Body of pancreas (tissue), 4 donors: Measurements from ENCODE around the gene NTN4. TPM values are rescaled to one million over a fixed set of nuclear protein-coding genes. Genes with fewer than 3 reads are reported as not detected.

Source experiments
- ATAC-seq: fragments of 150-250 bp; one replicate; pipeline ENCODE4 v1.9.1; 2016
- DNase-seq, 4 donors: peaks; one replicate each; pipeline ENCODE4 v3.0.0-alpha.2; 2019
- H3K27ac ChIP-seq, 4 donors: fragments of 200-600 bp; sonication (generic); 1 replicate in 3 of 4; 2 replicates in 1 of 4; pipeline versions ENCODE4 v1.5.1 to v1.6.1; 2016 to 2019; ENCODE audit warnings: mild to moderate bottlenecking in 1 of 4, mixed read lengths in 1 of 4, moderate library complexity in 1 of 4
- H3K27me3 ChIP-seq, 2 donors: fragments of 200-600 bp; sonication (generic); one replicate each; pipeline ENCODE4 v1.6.0; 2016; ENCODE audit warnings: mild to moderate bottlenecking in 1 of 2
- H3K36me3 ChIP-seq, 2 donors: fragments of 200-600 bp; sonication (generic); replicated peaks in 1 of 2; 2 replicates each; pipeline ENCODE4 v1.5.1; 2016; ENCODE audit warnings: low read depth in 2 of 2; ENCODE audit not compliant: insufficient read depth in 1 of 2
- H3K4me1 ChIP-seq: fragments of 200-600 bp; sonication (generic); one replicate; pipeline ENCODE4 v1.6.0; 2016
- H3K4me3 ChIP-seq, 2 donors: fragments of 200-600 bp; sonication (generic); 1 replicate in 1 of 2; 2 replicates in 1 of 2; pipeline ENCODE4 v1.5.1; 2016 to 2019
- H3K9me3 ChIP-seq, 3 donors: fragments of 200-600 bp; sonication (generic); 1 replicate in 2 of 3; 2 replicates in 1 of 3; pipeline ENCODE4 v1.5.1; 2016
- POLR2A ChIP-seq, 3 donors: fragments of 450-650 bp; IDR thresholded peaks; one replicate each; pipeline ENCODE4 v1.6.1; 2016; ENCODE audit warnings: antibody characterized with exemption in 3 of 3, mild to moderate bottlenecking in 2 of 3
- WGBS, 2 donors: methylation state at CpG; one replicate each; pipeline ENCODE4 v1.1.5; 2017; 5-methylcytosine and 5-hydroxymethylcytosine counted together
- intact Hi-C: fragments of 100-400 bp; cut with DNase I; formaldehyde crosslinking; loops from one replicate; pipeline ENCODE4 v1.15.1; 2023
- total RNA-seq, 2 donors: library from RNA; depleted of rRNA; stranded (reverse); fragments of >200 nt; gene quantifications; one replicate each; pipeline ENCODE4 v1.1.0, GENCODE V29; 2016
- TF ChIP-seq, protein P1 (sequence below), 7 experiments: fragments of 450-650 bp in 4 of 7; fragments of 200-600 bp in 3 of 7; sonication (generic) in 3 of 7; IDR thresholded peaks; one replicate each; pipeline ENCODE4 v1.5.1; 2016 to 2019; ENCODE audit warnings: antibody characterized with exemption in 7 of 7

Gene NTN4
- total RNA-seq, 2 donors from 2014 or later: 47.7 to 62.0 TPM

DNA sequence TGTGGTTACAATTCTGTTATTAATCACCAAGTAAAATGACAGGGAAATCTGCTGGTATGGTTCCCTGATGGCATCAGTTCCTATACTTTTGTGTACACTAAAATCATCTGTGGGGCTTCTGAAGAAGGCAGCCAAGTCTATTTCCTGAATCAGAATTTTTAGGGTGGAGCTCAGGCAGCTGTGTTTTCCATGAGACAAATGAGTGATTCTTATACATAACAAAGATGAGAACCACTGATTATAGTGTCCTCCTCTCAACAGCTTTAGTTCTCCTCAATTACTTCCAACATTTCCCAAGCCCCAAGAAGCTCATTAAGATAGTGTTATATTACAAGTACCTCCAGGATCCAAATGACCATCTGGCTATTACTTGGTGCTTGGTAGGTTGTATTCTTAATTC, 174.8 kb downstream of the NTN4 start:
- Histone ChIP-seq H3K27ac (peak overlapping the region in 2 of 4 donors; percentile 17 to 61), H3K36me3 (no peaks in the 10 kb centered on the region), H3K4me3 (no peak overlapping the region), H3K4me1 (peaks cover 49% of the 10 kb centered on the region), H3K27me3 (no peaks in the 10 kb centered on the region), H3K9me3 (no peaks in the 10 kb centered on the region)
- DNase-seq (no peak), ATAC-seq (no peak)
- intact Hi-C loops: no loop called here
- TF ChIP-seq POLR2A (IDR thresholded peaks at IDR 0.05): no peak
- TF ChIP-seq, protein P1, sequence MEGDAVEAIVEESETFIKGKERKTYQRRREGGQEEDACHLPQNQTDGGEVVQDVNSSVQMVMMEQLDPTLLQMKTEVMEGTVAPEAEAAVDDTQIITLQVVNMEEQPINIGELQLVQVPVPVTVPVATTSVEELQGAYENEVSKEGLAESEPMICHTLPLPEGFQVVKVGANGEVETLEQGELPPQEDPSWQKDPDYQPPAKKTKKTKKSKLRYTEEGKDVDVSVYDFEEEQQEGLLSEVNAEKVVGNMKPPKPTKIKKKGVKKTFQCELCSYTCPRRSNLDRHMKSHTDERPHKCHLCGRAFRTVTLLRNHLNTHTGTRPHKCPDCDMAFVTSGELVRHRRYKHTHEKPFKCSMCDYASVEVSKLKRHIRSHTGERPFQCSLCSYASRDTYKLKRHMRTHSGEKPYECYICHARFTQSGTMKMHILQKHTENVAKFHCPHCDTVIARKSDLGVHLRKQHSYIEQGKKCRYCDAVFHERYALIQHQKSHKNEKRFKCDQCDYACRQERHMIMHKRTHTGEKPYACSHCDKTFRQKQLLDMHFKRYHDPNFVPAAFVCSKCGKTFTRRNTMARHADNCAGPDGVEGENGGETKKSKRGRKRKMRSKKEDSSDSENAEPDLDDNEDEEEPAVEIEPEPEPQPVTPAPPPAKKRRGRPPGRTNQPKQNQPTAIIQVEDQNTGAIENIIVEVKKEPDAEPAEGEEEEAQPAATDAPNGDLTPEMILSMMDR (IDR thresholded peaks at IDR 0.05): no peak

DNA sequence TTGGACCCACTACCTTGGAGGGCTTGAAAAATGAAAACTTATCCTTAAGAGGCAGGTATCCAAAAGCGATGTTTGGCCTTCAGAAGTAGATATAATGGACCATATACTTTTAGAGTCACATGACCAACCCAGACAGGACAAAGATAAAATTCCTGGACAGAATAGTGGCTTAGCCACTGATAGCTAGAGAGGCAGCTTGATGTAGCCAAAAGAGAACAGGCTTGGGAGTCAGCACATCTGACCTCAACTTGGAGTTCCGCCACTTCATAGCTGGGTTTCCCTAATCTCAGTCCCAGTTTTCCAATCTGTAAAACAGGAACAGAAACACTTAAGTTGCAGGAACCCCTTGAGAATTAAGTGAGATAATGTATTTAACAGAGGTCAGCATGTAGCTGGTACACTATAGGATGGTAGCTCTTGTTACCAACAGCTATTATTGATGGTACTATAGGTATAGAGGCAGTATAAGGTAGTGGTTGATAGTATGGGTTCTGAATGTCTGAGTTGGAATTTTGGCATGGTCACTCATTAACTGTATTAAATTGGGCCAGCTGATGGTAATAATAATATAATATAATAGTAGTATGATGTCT, 176.1 kb downstream of the NTN4 start:
- WGBS, 2 donors: 29 to 34% methylated on average over 2 of the region's 2 CpGs
- ATAC-seq (peak; percentile 60), DNase-seq (peak; percentile 45 to 73 (median 60))
- Histone ChIP-seq H3K27ac (peak overlapping the region in 3 of 4 donors; percentile 34 to 43 (median 40)), H3K9me3 (no peaks in the 10 kb centered on the region), H3K27me3 (no peaks in the 10 kb centered on the region), H3K4me1 (peaks cover 46% of the 10 kb centered on the region), H3K36me3 (no peaks in the 10 kb centered on the region), H3K4me3 (no peak overlapping the region)
- no peak for TF ChIP-seq POLR2A (IDR thresholded peaks at IDR 0.05)
- TF ChIP-seq, protein P1 (IDR thresholded peaks at IDR 0.05): no peak
- intact Hi-C loops: no loop called here

- intact Hi-C loops: no loop called here
- WGBS, 2 donors: 92 to 93% methylated on average over 7 of the region's 7 CpGs
- no peaks in the 10 kb centered on the region for H3K27me3 ChIP-seq
- peaks cover 61% of the 10 kb centered on the region for H3K4me1 ChIP-seq
- no peaks in the 10 kb centered on the region for H3K9me3 ChIP-seq
- no peak for ATAC-seq
- no peaks in the 10 kb centered on the region for H3K36me3 ChIP-seq
- H3K4me3 ChIP-seq: no peak overlapping the region
- no peak for TF ChIP-seq POLR2A (IDR thresholded peaks at IDR 0.05)
- TF ChIP-seq, protein P1 (IDR thresholded peaks at IDR 0.05): no peak
- H3K27ac ChIP-seq: peak overlapping the region in 3 of 4 donors; percentile 84 to 89 (median 89)
- no peak for DNase-seq
Measured at GRCh38 chr12:95613021-95613420, 177.5 kb downstream of the NTN4 start.

DNA sequence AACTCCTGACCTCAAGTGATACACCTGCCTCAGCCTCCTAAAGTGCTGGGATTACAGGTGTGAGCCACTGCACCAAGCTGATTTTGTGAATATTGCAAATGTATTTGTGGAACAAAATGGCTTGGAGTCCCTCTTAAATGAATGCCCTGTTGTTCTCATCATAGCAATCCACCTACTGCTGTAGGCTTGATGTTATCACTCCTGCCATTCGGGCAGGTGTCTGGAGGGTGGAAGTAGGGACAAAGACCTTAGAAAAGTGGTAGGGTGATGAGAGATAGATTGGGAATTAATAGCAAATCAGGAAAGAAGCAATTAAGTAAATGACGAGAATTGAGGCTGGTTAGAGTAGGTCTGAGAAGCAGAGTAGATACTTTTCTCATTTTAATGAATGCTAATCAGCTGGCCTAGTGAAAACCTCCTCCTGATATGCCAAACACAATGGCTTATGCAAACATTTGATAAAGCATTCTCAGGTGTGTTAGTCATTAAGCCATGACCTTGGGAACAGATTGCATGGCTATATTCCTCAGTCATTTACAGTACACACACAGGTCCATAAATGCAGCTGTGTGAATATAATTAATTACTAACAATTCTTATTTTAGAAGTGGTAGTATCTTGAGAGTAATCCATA, 178.8 kb downstream of the NTN4 start:
- TF ChIP-seq POLR2A (IDR thresholded peaks at IDR 0.05): no peak
- TF ChIP-seq, protein P1 (IDR thresholded peaks at IDR 0.05): peak in 1 of 7 experiments; percentile 1
- ATAC-seq (peak; percentile 78), DNase-seq (peak in 2 of 4 donors; percentile 33 to 65)
- Histone ChIP-seq H3K36me3 (no peaks in the 10 kb centered on the region), H3K4me1 (peaks cover 73% of the 10 kb centered on the region), H3K9me3 (no peaks in the 10 kb centered on the region), H3K27me3 (no peaks in the 10 kb centered on the region), H3K4me3 (no peak overlapping the region), H3K27ac (peak overlapping the region; percentile 74 to 89 (median 86))
- 11 to 13% methylated on average over 2 of the region's 2 CpGs for WGBS, 2 donors
- intact Hi-C loops: no loop called here
